ENCODE measurements around the gene HS3ST5.

GRCh38 chr6:114216789-114217467, 125.9 kb downstream of the HS3ST5 start:
- no peak for TF ChIP-seq CTCF (IDR thresholded peaks at IDR 0.05 in 8 of 11, conservative IDR thresholded peaks at IDR 0.05 in 3 of 11)
- TF ChIP-seq POLR2AphosphoS5 (IDR thresholded peaks at IDR 0.05) = no peak
- TF ChIP-seq POLR2A (IDR thresholded peaks at IDR 0.05) = no peak
